Ureter (tissue), 1 donor: ENCODE results near the gene IFIT1. TPM values are rescaled to one million over a fixed set of nuclear protein-coding genes. Genes with fewer than 3 reads are reported as not detected.
"Not testable (repeated sequence)": the region's sequence is repeated elsewhere in the genome, so short reads cannot be mapped to it uniquely, and the experiment has no call there.

Experiments
- DNase-seq: peaks from one replicate; pipeline ENCODE4 v3.0.0-alpha.2; 2020; ENCODE audit warnings: low spot score
- total RNA-seq: library from RNA; stranded (reverse); gene quantifications from one replicate; pipeline ENCODE4 v1.2.4, GENCODE V29; 2023
- donor health status: DM: yes; HTN: yes; CAD: no.

The IFIT1 gene
- total RNA-seq, 1 donor from 2014 or later: 4.1 TPM

GRCh38 chr10:89440226-89441009 lies 48.0 kb downstream of the IFIT1 start:
- DNase-seq: no peak

GRCh38 chr10:89442289-89442688 lies 49.9 kb downstream of the IFIT1 start:
- DNase-seq: no peak

DNA sequence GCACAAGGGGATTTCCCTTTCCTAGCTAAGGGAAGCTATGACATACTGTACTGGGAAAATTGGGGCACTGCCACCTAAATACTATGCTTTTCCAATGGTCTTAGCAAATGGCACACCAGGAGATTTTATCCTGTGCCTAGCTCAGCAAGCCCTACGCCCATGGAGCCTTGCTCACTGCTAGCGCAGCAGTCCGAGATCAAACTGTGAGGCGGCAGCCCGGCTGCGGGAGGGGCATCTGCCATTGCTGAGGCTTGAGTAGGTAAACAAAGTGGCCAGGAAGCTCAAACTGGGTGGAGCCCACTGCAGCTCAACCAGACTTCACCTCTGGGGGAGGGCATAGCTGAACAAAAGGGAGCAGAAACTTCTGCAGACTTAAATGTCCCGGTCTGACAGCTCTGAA lies 52.4 kb downstream of the IFIT1 start:
- DNase-seq: not testable (repeated sequence)

DNA sequence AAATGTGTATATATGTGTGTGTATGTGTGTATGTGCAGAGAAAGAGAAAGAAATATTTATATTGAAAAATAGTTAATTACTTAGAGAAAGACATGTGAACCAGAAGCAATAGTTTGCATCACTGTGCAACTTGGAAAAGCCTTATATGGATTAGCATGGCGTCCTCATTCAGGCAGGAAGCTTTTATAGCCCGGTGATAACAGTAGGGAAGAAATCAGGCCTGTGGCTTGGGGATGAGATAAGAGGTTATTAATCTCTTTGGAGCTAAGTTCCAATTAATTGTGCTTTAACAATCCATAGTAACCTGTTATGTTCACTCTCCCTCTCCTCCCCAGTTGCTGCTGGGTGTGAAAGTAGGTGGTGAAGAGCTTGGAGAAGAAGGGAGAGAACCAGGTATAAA lies 58.5 kb downstream of the IFIT1 start:
- DNase-seq: no peak

DNA sequence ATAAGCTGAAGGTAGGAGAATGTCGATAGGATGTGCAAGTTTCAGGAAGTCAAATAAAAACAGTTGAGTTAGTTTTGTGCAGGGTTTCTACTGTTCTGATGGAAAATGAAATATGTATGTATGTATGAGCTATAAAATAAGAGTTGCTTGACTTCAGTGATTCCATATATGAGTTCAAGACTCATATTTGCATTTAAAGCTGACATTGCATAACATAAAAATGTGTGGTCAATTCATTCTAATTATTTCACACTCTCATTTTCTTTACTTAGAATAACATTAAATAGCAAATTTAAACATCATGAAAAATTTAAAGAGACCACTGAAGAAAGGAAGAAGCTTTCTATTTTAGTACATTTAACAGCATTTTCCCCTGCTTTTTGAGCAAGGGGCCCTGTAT lies 59.8 kb downstream of the IFIT1 start:
- no peak for DNase-seq

GRCh38 chr10:89454561-89455347 lies 62.3 kb downstream of the IFIT1 start:
- no peak for DNase-seq

Other genes with a start within 250 kb of the IFIT1 start
- 3.6 TPM for gene CH25H, start 185.3 kb upstream of the IFIT1 start, total RNA-seq
- 55.7 TPM for gene LIPA, start 140.8 kb upstream of the IFIT1 start, total RNA-seq
- gene IFIT2, start 90.6 kb upstream of the IFIT1 start, total RNA-seq: 4.0 TPM
- gene IFIT3, start 64.6 kb upstream of the IFIT1 start, total RNA-seq: 10.2 TPM
- gene IFIT1B, start 14.6 kb upstream of the IFIT1 start, total RNA-seq: not detected
- 17.4 TPM for gene IFIT5, start 21.9 kb downstream of the IFIT1 start, total RNA-seq
- 0.08 TPM for gene SLC16A12, start 143.0 kb downstream of the IFIT1 start, total RNA-seq